HG03066 (cell line): ENCODE data around the gene TOMM6.
"Not testable (repeated sequence)": the region's sequence is repeated elsewhere in the genome, so short reads cannot be mapped to it uniquely, and the experiment has no call there.

Experiments used
- ATAC-seq: cut with Tn5 transposase; IDR thresholded peaks from one replicate; pipeline ENCODE4 v1.9.1; 2021; ENCODE audit warnings: low read depth; ENCODE audit not compliant: unreplicated experiment

Gene TOMM6

GRCh38 chr6:41783106-41783780 is 4.3 kb upstream of the TOMM6 start:
- no peak for ATAC-seq

- ATAC-seq, result no peak
These were observed 2.8 kb upstream of the TOMM6 start for GRCh38 chr6:41784581-41785171.

- no peak for ATAC-seq
These were observed 2.2 kb upstream of the TOMM6 start for GRCh38 chr6:41785254-41785653.

- no peak for ATAC-seq
These were observed 1.6 kb upstream of the TOMM6 start for GRCh38 chr6:41785689-41786450.

- peak; percentile 60 for ATAC-seq
These were observed 859 bp upstream of the TOMM6 start for GRCh38 chr6:41786451-41787218.

GRCh38 chr6:41789390-41789724 is 1.9 kb downstream of the TOMM6 start:
- ATAC-seq, result no peak

- no peak for ATAC-seq
These were observed 2.6 kb downstream of the TOMM6 start for GRCh38 chr6:41790045-41790444.

GRCh38 chr6:41791305-41791704 is 3.8 kb downstream of the TOMM6 start:
- ATAC-seq, result no peak

- no peak for ATAC-seq
These were observed 4.5 kb downstream of the TOMM6 start for GRCh38 chr6:41791984-41792383.

- no peak for ATAC-seq
These were observed 9.0 kb downstream of the TOMM6 start for GRCh38 chr6:41796474-41796873.

- no peak for ATAC-seq
These were observed 11.5 kb downstream of the TOMM6 start for GRCh38 chr6:41798901-41799558.

- no peak for ATAC-seq
These were observed 12.0 kb downstream of the TOMM6 start for GRCh38 chr6:41799559-41799911.

- no peak for ATAC-seq
These were observed 13.9 kb downstream of the TOMM6 start for GRCh38 chr6:41801380-41801779.

GRCh38 chr6:41805830-41806774 is 18.6 kb downstream of the TOMM6 start:
- no peak for ATAC-seq

- no peak for ATAC-seq
These were observed 23.6 kb downstream of the TOMM6 start for GRCh38 chr6:41811095-41811494.

- ATAC-seq, result not testable (repeated sequence)
These were observed 24.5 kb downstream of the TOMM6 start for GRCh38 chr6:41811946-41812345.

GRCh38 chr6:41813469-41813868 is 26.0 kb downstream of the TOMM6 start:
- no peak for ATAC-seq

- no peak for ATAC-seq
These were observed 26.5 kb downstream of the TOMM6 start for GRCh38 chr6:41813956-41814355.

GRCh38 chr6:41814629-41815028 is 27.1 kb downstream of the TOMM6 start:
- ATAC-seq, result no peak

GRCh38 chr6:41815587-41815986 is 28.1 kb downstream of the TOMM6 start:
- no peak for ATAC-seq
